ENCODE results near the gene COMP.

The COMP gene

DNA sequence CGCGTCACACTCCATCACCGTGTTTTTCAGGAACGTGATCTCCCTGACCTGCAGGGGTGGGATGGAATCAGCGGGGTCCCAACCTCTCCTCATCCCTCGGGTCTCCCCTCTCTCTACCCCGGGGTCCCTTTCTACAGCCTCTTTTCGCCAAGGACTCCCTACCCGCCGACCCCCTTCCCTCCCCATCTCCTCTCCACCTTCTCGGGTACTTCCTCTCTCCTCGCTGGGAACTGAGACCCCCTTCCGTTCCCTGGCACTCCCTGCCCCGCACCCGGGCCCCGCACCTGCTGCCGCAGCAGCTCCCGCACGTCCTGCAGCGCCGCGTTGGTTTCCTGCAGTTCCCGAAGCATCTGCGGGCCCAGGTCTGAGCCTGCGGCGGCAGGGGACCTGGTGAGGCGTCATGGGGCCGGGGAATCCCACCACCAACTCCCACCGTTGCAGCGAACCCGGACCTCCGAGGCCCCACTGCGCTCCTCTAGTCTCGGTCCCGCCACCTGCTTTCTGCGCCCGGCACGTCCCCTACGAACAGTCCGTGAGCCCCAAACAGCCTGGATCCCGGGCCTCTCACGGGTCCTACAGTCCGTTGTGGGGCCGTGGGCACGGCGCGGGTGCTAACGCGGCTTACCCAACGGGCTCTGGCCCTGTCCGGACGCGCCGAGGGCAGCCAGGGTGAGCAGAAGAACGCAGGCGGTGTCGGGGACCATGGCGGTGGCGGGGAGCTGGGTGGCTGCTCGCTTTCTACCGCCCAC, at the start of gene COMP:
Gene COMP, minus strand, starts transcription at position 740 of the 749 bp plus-strand sequence. Its CDS starts 36 bp downstream, at position 704.
- H3K4me3 ChIP-seq (ENCODE audit: low read depth, low read length): peak within 1 kb of the TSS; percentile 51
- H3K79me2 ChIP-seq (ENCODE audit: control insufficient read depth, insufficient read depth, low read length, unreplicated experiment): no peaks in the 10 kb centered on the region
- no peaks in the 10 kb centered on the region for H3K36me3 ChIP-seq (ENCODE audit: insufficient read depth, low read length)
- peak within 1 kb of the TSS; percentile 25 for H2AFZ ChIP-seq (ENCODE audit: low read length, unreplicated experiment)
- H3K4me1 ChIP-seq (ENCODE audit: control insufficient read depth, insufficient read depth, low read length, unreplicated experiment): no peaks in the 10 kb centered on the region
- peaks cover 43% of the 10 kb centered on the region for H3K27me3 ChIP-seq (ENCODE audit: insufficient read depth, low read length)
- no peak within 1 kb of the TSS for H3K27ac ChIP-seq (ENCODE audit: low read depth, low read length)

DNA sequence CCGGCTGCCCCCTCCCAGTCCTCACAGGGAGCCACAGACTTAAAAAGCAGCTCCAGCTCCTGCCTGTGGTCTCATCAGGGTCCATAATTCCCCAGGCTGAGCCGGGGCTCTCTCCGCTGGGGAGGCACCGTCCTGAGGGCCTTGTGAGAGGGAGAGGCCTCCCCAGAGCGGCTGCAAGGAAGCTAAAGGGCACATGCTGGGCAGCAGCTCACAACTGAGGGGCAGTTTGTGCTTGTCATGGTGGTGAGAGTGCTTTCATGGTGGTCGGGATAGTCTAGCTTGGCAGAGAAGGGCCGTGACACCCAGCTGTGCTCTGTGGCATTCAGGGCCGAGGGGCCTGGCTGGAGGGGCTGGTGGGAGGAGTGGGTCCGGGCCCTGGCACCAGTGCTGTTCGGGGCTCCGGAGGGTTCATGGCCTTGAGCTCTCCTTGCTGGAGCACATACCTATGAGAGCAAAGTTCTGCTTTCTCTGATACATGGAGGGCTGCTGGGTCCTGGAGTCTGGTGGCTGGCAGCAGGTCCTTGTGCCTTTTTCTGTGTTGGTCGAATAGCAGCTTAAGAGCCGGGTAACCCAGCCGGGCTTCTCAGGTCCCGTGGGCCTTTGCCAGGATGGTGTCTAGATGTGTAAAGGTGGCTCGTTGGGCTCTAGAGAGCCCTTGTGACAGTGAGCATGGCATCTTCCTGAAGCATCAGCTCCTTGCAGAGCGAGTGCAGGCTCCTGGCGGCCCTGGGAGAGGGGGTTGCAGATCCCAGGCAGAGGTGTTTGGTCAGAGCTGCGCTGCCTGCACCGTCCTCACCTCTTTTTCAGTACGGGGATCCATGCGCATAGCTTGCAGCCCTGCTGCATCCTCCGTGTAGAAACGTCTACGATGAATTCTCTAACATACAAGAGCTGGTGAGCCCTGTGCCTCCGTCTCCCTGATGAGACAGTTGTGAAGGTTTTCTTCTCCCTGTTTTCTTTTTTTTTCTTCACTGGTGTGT, 49.5 kb upstream of the COMP start:
- Histone ChIP-seq H3K79me2 (ENCODE audit: control insufficient read depth, insufficient read depth, low read length, unreplicated experiment) (peaks cover 96% of the 10 kb centered on the region), H3K27ac (ENCODE audit: low read depth, low read length) (no peak overlapping the region), H3K36me3 (ENCODE audit: insufficient read depth, low read length) (peaks cover 3% of the 10 kb centered on the region; the same call in 1 of the 2 replicates), H3K27me3 (ENCODE audit: insufficient read depth, low read length) (no peaks in the 10 kb centered on the region), H3K4me1 (ENCODE audit: control insufficient read depth, insufficient read depth, low read length, unreplicated experiment) (peaks cover 21% of the 10 kb centered on the region), H2AFZ (ENCODE audit: low read length, unreplicated experiment) (no peak overlapping the region), H3K4me3 (ENCODE audit: low read depth, low read length) (no peak overlapping the region)

DNA sequence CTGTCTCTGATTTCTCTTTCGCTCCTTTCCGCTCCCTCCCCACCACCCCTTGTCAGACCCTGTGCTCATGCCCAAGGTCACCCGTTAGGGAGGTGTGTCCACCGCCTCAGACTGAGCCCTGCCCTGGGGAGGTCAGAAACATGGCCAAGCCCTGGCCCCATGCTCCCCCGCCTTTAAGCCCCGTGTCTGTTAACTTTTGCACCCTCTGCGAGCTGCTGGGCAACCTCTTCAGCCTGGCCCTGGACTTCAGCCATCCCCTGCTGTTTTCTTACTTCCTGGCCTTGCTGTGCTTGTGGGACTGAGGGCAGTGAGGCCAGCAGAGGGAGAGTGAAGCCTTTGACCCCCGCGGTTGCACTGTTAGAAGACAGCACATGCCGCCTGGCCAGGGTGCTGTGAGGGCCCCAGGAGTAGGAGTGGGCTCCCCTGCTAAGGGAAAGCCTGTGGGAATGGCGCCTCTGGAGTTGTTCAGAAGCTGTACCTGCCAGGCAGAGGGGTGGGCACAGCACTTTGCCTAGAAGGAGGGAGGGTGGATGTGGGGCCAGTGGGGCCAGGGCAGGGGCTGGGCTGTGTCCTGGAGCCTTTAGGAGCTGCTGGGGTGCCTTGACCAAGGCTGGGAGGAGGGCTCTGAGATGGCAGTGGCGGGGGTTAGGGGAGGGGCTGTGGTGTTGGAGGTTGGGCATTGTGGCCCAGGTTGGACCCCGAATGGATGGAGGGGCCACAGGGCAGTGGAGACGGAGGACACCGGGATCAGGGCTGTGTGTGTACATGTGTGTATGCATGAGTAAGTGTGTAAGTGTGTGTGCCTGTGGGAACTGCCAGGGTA, 48.6 kb upstream of the COMP start:
- no peak overlapping the region for H3K4me3 ChIP-seq (ENCODE audit: low read depth, low read length)
- H3K36me3 ChIP-seq (ENCODE audit: insufficient read depth, low read length): peaks cover 3% of the 10 kb centered on the region; the same call in 1 of the 2 replicates
- no peak overlapping the region for H2AFZ ChIP-seq (ENCODE audit: low read length, unreplicated experiment)
- no peak overlapping the region for H3K27ac ChIP-seq (ENCODE audit: low read depth, low read length)
- H3K79me2 ChIP-seq (ENCODE audit: control insufficient read depth, insufficient read depth, low read length, unreplicated experiment): peaks cover 96% of the 10 kb centered on the region
- no peaks in the 10 kb centered on the region for H3K27me3 ChIP-seq (ENCODE audit: insufficient read depth, low read length)
- H3K4me1 ChIP-seq (ENCODE audit: control insufficient read depth, insufficient read depth, low read length, unreplicated experiment): peaks cover 22% of the 10 kb centered on the region

DNA sequence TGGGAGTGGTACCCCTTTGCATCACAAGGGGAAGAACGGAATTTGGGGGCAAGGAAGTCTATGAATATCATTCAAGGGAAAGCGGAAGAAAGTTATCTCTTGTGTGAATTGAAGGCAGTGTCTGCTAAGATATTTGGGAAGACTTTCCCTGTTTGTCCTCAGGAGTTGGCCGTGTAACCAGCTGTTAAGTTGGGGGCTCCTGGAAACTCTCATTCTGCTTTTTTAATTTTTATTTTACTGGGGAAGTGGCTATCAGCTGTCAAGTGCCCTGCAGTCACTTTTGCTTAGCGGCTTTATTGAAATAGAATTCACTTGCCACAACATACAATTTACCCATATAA, 43.5 kb upstream of the COMP start:
- H3K4me3 ChIP-seq (ENCODE audit: low read depth, low read length): peak overlapping the region; percentile 93
- peaks cover 76% of the 10 kb centered on the region for H3K79me2 ChIP-seq (ENCODE audit: control insufficient read depth, insufficient read depth, low read length, unreplicated experiment)
- no peaks in the 10 kb centered on the region for H3K27me3 ChIP-seq (ENCODE audit: insufficient read depth, low read length)
- H2AFZ ChIP-seq (ENCODE audit: low read length, unreplicated experiment): no peak overlapping the region
- no peak overlapping the region for H3K27ac ChIP-seq (ENCODE audit: low read depth, low read length)
- H3K36me3 ChIP-seq (ENCODE audit: insufficient read depth, low read length): peaks cover 3% of the 10 kb centered on the region; the same call in 1 of the 2 replicates
- H3K4me1 ChIP-seq (ENCODE audit: control insufficient read depth, insufficient read depth, low read length, unreplicated experiment): peaks cover 28% of the 10 kb centered on the region

DNA sequence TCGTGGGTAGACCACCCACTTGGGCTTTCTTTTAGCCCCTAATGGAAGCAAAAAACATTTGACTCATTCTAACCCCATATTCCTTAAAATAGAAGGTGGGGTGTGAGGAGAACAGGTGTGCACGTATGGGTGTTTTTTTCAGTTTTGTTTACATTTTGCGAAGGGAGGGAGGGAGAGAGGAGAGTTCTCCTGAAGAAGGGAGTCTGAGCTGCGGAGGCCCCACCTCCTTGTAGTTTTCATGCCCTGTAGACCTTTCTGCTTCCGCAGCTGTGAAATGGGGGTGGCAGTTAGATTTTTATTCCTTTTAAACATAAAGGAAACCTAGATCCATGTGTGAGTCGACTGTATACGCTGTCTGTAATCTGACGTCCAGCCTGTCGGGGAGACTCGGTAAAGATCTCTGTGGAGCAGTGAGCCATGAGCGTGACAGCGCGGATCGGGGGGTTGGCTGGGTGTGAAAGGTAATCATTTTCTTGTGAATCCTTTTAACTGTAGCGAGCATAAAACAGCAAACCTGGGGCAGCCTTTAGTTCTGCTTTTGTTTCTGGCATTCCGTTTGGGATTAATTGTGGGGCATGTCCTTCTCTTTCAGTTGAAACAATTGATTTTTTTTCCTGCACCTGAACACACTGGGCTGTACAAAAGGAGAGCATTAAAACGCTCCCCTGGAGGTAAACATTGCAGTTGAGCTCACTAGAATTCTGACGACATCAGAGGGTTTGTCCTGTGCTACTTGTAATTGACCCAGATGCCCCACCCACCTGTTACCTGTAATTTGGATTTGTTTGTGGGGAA, 42.9 kb upstream of the COMP start:
- peaks cover 24% of the 10 kb centered on the region for H3K4me1 ChIP-seq (ENCODE audit: control insufficient read depth, insufficient read depth, low read length, unreplicated experiment)

DNA sequence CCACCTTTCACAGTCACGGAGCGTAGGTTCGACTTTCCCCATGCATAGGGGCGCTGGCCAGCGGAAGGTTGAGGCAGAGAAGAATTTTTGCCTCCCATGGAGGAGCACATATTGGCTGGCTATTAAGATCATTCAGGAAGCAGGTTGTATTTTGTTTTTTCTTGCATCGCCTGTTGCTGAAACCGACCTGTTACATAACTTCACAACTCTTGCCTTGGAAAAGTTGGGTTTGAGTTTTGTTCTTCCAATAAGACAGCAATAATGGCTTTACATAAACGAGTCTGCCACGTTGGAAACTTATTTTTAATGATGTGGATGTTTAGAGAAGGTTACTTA, 42.0 kb upstream of the COMP start:
- peaks cover 23% of the 10 kb centered on the region for H3K4me1 ChIP-seq (ENCODE audit: control insufficient read depth, insufficient read depth, low read length, unreplicated experiment)
- peaks cover 3% of the 10 kb centered on the region; the same call in 1 of the 2 replicates for H3K36me3 ChIP-seq (ENCODE audit: insufficient read depth, low read length)
- H3K27ac ChIP-seq (ENCODE audit: low read depth, low read length): 0 out of 2 replicates have a peak overlapping the region, but pooled peaks have one; percentile 34
- no peak overlapping the region for H2AFZ ChIP-seq (ENCODE audit: low read length, unreplicated experiment)
- H3K4me3 ChIP-seq (ENCODE audit: low read depth, low read length): peak overlapping the region; percentile 93
- no peaks in the 10 kb centered on the region for H3K27me3 ChIP-seq (ENCODE audit: insufficient read depth, low read length)
- peaks cover 64% of the 10 kb centered on the region for H3K79me2 ChIP-seq (ENCODE audit: control insufficient read depth, insufficient read depth, low read length, unreplicated experiment)

More for the DNA sequence above, 42.9 kb upstream of the COMP start:
- Histone ChIP-seq H3K79me2 (ENCODE audit: control insufficient read depth, insufficient read depth, low read length, unreplicated experiment) (peaks cover 71% of the 10 kb centered on the region), H3K27me3 (ENCODE audit: insufficient read depth, low read length) (no peaks in the 10 kb centered on the region), H3K27ac (ENCODE audit: low read depth, low read length) (no peak overlapping the region), H3K4me3 (ENCODE audit: low read depth, low read length) (peak overlapping the region; percentile 93), H3K36me3 (ENCODE audit: insufficient read depth, low read length) (peaks cover 3% of the 10 kb centered on the region; the same call in 1 of the 2 replicates), H2AFZ (ENCODE audit: low read length, unreplicated experiment) (no peak overlapping the region)

DNA sequence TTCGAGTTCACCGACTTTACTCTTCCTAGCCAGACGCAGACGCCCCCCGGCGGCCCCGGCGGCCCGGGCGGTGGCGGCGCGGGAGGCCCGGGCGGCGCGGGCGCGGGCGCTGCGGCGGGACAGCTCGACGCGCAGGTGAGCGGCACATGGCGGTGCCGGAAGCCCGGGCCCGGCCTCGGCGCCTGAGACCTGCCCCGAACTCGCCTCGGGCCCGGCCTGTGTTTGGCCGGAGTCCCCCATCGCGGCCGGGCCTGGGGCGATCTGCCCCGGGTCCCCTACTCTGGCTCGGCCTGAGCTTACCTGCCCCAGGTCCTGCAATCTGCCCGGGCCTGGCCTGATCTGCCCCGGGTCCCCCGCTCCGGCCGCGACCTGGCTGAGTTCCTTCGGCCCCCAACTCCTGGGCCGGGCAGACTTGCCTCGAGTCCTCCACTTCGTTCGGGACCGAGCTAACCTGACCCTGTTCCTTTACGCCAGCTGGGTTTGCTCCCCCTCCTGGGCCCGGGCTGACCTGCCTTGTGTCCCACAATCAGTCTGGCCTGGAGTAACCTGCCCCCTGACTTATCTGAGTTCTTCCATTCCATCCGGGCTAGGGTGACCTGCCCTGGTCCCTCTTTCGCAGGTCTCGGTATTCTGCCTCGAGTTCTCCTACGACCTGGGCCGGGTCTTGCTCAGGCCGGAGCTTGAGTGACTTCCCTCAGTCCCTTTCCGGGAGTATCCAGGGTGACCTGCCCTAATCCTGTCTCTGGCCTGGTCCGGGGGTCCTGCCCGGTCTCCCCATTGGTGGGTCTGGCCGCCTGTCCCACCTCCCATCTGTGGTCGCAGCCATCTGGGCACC, 41.4 kb upstream of the COMP start:
- H3K27ac ChIP-seq (ENCODE audit: low read depth, low read length): peak overlapping the region; percentile 67; the same call in 1 of the 2 replicates
- peak overlapping the region; percentile 93 for H3K4me3 ChIP-seq (ENCODE audit: low read depth, low read length)
- peaks cover 18% of the 10 kb centered on the region for H3K4me1 ChIP-seq (ENCODE audit: control insufficient read depth, insufficient read depth, low read length, unreplicated experiment)
- peak overlapping the region; percentile 60 for H2AFZ ChIP-seq (ENCODE audit: low read length, unreplicated experiment)
- H3K36me3 ChIP-seq (ENCODE audit: insufficient read depth, low read length): peaks cover 3% of the 10 kb centered on the region; the same call in 1 of the 2 replicates
- no peaks in the 10 kb centered on the region for H3K27me3 ChIP-seq (ENCODE audit: insufficient read depth, low read length)
- peaks cover 58% of the 10 kb centered on the region for H3K79me2 ChIP-seq (ENCODE audit: control insufficient read depth, insufficient read depth, low read length, unreplicated experiment)

DNA sequence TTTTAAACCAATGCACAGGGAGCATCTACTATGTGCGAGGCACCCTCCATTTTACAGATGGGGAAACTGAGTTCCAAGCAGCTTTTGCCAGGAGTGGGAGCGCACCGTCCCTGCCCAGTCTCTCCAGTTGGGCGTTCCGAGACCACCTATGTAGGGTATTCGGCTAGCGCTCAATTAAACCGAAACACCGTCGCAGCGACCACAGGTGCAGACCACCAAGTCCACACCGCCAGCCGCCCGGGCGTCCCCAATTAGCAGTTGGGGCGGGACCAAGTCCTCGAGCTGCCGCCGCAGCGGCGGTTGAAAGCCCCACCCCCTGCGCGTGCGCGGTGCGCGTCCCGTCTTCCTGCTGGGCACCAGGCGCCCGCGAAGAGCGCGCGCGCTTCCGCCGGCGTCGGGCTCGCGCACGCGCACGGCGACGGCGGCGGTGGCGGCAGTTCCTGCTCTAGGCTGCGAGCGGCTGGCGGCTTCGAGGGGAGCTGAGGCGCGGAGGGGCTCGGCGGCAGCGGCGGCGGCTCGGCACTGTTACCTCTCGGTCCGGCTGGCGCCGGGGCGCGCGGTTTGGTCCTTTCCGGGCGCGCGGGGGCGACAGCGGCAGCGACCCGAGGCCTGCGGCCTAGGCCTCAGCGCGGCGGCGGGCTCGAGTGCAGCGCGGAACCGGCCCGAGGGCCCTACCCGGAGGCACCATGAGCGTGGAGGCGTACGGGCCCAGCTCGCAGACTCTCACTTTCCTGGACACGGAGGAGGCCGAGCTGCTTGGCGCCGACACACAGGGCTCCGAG, 40.6 kb upstream of the COMP start, which contains the start of gene UPF1:
Gene UPF1, plus strand, starts transcription at position 436 of the 782 bp plus-strand sequence. Its CDS starts 251 bp downstream, at position 687.
- Histone ChIP-seq H3K36me3 (ENCODE audit: insufficient read depth, low read length) (peaks cover 3% of the 10 kb centered on the region; the same call in 1 of the 2 replicates), H3K27ac (ENCODE audit: low read depth, low read length) (peak within 1 kb of the TSS; percentile 67; the same call in 1 of the 2 replicates), H3K79me2 (ENCODE audit: control insufficient read depth, insufficient read depth, low read length, unreplicated experiment) (peaks cover 50% of the 10 kb centered on the region), H2AFZ (ENCODE audit: low read length, unreplicated experiment) (peak within 1 kb of the TSS; percentile 60), H3K4me1 (ENCODE audit: control insufficient read depth, insufficient read depth, low read length, unreplicated experiment) (peaks cover 17% of the 10 kb centered on the region), H3K4me3 (ENCODE audit: low read depth, low read length) (peak within 1 kb of the TSS; percentile 93), H3K27me3 (ENCODE audit: insufficient read depth, low read length) (no peaks in the 10 kb centered on the region)

All from ACC112 (cell line).